Amniotic stem cell (primary cell): ENCODE measurements around the gene ZNF778.

Experiments
- DNase-seq: peaks from one replicate; lab custom pipeline; 2025; lab: John Stamatoyannopoulos, UW

The ZNF778 gene

DNA sequence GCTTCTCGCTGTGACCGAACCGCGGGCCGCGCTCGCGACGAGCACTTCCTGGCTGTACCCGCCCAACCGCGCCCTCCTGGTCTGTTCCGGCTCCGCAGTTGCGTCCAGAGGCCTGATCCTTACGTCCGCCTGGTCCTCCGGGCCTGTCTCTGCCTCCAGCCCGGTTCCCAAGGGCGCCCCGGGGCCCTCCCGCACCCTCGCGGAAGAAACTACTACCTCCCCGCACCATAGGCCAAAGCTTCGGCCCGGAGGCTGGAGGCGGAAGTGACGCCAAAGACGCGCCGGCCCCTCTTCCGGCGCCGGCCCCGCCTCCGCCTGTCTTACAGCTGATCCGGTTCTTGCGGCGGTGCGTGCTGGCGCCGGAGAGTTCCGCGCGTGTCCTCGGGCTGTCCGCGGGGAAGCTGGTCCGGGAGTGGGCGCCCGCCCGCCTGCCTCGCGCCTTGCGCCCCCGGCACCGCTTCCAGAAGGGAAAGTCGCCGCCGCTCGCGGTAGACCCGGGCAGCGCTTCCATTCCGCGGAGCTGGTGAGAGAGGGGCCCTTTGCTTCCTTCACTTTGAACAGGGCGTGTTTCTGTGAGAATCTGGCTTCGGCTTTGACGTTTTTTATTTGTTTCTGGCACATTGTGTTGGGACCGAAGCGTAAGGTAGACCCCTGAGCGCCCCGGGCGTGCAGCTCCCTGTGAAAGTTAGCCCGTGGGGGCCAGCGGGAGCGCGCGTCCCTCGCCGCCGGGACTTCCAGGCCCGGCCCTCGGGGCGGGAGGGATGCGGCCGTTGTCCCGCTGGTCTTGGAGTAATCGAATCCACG, at the start of gene ZNF778:
Gene ZNF778, plus strand, starts transcription at position 316 of the 804 bp plus-strand sequence. CDS start 3,425 bp downstream, outside the sequence.
- DNase-seq: peak; percentile 80

DNA sequence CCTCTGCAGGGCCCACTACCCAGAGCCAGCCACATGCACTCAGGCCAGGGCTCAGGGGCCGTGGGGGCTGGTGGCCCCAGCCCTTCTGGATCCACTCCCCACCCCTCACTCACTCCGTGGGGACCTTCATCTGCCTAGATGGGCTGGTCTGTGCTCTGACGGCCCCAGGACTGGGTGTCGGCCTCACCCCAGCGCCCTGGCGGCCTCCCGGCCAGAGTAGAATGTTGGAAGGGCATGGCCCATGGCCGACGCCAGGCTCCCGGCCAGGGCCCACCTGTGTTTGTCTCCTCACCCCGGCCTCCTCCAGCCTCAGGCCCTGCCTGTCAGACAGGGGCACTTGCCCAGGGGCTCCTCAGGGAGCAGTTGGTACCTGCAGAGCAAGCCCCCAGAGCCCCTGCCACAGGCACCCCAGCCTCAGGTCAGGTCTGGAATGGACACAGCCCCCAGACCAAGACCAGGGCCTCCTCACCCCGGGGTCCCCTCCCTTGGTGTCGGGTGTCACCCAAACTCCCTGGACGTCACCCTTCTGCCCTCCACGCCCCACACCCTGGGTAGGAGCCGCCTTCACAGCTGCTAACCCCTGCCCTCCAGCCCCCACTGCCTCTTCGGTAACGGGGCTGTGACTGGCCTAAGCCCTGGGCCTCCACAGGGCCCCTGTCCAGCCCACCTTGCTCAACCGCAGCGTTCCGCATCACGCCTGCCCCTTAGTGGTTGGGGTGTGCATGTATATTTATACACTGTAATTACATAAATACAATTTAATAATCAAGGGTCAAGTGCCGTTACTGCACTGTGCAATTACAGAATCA, 48.9 kb upstream of the ZNF778 start:
- DNase-seq: no peak

GRCh38 chr16:89169778-89170177, 47.7 kb upstream of the ZNF778 start:
- no peak for DNase-seq

DNA sequence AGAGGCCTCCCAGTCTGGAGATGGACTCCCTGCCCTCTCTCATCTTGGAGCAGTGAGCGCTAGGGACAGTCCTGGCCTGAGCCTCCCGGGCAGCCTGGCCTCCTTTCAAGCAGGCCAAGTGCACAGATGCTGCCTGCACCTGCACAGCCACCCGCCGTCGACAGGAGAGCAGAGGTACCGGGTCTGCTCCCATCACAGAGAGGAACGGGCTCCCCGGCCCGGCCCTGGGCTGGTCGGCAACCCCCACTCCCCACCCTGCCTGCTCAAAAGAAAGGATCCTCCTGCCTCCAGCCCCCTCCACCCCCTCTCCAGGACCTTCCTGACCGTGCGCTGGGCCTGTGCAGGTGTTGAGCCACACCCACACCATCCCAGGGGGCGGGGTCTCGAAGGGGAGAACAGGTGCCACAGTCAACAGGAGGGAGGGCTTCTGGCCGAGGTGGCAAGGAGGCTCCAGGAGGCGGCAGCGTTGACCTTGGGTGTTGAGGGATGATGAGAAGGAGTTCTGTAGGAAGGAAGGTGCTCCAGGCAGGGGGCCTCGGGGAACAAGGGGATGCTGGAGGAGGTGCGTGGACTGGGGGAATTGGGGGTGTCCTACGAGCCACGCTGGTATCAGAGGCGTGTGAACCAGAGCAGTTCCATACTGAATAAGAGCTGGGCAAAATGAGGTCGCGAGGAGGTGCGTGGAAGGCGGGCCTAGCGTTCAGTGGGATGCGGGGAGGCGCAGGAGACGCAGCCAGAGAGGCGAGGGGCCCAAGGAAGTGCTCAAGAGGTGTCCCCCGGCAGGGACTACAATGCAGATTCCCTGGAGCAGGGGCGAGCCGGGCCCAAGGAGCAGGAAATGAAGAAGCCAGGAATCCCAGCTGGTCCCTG, 46.9 kb upstream of the ZNF778 start:
- DNase-seq: no peak

GRCh38 chr16:89171216-89172170, 46.0 kb upstream of the ZNF778 start, which contains the start of gene CDH15:
Gene CDH15 (plus strand): TSS chr16:89171748. CDS start chr16:89171832, 84 bp downstream.
- peak; percentile 39 for DNase-seq

DNA sequence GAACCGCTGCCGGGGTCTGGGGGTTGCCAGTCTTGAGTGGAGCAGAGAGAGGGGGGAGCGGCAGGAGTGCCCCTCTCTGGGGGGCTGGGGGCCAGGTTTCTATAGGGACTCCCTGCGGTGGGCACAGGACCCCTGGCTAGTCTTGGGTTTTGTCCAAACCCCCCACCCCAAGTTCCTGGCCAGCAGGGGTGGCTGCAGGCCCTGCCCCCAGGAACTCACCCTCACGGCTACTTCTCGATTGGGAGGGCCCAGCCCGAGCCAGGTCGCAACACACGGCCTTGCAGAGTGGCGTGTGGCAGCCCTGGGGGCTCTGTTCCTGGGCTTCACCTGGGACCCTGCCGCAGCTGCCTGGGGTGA, 45.4 kb upstream of the ZNF778 start:
- no peak for DNase-seq

DNA sequence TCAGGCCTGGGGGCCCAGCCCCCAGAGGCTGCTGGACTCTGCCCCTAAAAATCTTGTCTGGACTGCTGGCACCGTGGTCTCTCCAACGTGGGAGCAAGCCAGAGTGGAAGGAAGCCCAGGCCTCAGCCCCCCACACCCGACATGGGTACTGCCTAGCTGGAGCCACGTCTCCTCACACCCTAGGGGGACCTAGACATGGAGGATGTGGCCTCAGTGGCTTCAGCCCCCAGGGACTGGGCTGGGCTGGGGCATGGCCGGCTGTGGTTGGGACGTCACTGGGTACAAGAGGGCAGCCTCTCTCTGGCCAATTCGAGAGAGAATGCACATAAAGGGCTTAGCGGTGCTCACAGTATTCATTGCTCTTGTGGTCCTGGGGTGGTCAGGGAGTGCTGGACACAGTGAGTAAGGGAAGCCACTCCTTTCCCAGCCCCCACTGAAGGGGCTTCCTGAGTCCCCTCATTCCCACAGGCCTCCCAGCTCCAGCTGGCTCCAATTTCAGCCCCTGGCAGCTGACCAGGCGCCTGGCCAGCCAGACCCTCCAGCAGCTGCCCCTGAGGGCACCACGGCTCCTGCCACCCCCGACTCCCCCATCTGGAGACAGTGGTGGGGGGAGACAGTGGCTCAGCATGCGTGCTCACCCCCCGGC, 44.9 kb upstream of the ZNF778 start:
- no peak for DNase-seq

GRCh38 chr16:89173174-89173921, 44.2 kb upstream of the ZNF778 start:
- DNase-seq: no peak

- no peak for DNase-seq
Observed at GRCh38 chr16:89174055-89174827, 43.3 kb upstream of the ZNF778 start.

GRCh38 chr16:89174877-89175276, 42.6 kb upstream of the ZNF778 start:
- DNase-seq: no peak

- no peak for DNase-seq
Observed at GRCh38 chr16:89175280-89176146, 42.0 kb upstream of the ZNF778 start.

DNA sequence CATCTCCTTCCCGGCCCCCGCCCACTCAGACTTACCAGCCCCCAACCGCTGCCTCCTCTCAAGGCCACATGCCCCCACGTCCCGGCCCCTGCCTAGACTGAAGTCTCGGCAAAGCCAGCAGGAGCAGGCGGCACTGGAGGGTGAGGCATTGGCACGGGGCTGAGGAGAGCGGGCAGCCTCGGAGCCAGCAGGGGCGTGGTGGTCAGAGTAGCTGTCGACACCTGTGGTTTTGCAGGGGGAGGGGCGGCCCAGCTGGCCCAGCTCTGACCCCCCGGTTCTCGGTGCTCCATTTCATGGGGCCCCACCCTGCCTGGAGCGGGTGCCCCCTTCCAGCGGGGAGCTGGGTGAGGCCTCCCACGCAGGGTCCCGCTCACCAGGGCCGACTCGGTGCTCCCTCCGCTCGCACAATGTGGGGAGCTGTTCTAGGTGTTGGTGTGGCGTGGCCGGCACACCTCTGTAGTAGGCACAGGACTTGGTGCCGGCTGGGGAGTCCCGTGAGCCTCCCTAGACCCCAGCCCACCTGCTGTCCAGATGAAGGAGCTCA, 41.3 kb upstream of the ZNF778 start:
- DNase-seq: no peak

- no peak for DNase-seq
Observed at GRCh38 chr16:89176717-89177116, 40.8 kb upstream of the ZNF778 start.

DNA sequence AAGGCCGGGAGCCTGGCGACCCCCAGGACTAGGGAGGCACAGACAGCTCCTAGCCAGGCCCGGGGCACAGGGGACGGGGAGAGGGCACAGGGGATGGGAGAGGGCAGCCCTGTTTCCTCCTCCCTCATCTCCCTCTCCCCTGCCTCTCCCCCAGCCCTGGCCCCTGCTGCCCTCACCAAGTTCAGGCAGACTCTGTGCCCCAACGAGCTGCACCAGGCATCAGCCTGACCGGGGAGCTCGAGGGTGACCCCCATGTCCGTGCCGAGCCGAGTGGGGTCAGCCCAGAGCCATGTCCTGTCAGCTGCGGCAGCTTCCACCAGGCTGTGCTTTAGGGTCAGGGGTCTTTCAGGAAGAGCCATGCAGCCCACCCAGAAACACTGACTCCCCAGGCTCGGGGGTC, 40.0 kb upstream of the ZNF778 start:
- DNase-seq: no peak

DNA sequence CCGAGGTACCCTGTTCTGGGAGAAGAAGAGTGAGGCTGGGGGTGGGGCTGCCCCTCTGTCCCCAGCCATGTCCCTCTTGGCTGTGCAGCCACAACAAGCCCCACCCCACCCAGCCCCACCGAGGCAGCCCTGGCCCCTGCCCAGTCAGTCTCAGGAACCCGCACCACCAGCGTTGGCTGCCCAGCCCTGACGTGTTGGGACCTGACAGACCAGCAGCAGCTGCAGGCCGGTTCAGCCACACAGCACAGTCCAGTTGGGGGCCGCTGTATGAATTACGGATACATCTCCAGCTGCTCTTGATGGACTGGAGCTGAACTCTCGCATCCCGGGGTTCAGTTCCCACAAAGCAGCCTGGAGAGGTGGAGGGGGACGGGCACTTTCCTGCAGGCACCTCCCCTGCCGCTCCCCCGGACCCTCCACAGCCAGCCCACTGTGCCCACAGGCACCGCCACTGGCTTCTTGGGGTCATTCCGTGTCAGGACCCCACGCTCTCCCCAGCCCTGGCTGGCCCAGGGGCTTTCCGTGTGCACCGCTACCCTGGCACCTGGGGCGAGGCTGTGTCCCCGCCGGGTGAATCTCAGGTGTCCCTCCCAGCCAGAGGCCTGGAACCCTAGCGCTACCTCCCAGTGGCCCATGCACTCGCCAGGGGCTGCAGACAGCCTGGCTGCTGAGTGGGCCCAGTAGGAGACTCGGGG, 38.9 kb upstream of the ZNF778 start:
- DNase-seq: no peak

DNA sequence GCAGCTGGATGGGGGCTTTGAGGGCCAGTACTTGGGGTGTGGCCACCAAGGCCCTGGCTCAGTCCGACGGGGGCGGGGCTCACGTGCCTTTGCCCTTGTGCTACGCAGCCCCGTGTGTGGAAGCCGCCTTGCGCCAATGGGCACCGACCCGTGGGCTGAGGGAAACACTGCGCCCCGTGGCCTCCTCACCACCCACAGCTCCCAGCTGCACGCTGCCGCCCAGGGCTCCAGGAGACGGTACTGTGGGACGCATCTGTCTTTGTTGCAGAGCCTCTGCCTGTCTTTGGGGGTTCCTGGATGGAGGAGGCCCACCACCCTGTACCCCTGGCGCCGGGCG, 38.4 kb upstream of the ZNF778 start:
- no peak for DNase-seq

- DNase-seq: no peak
Observed at GRCh38 chr16:89179656-89180315, 37.7 kb upstream of the ZNF778 start.
